Suprapubic skin (tissue), 4 donors: Measurements from ENCODE around the gene CHD2. TPM values are rescaled to one million over a fixed set of nuclear protein-coding genes. Genes with fewer than 3 reads are reported as not detected.

Experiments used
- DNase-seq, 2 donors: peaks; one replicate each; pipeline ENCODE4 v3.0.0-alpha.2; 2019; ENCODE audit warnings: low spot score in 2 of 2
- H3K27ac ChIP-seq: fragments of 200-600 bp; sonication (generic); one replicate; pipeline ENCODE4 v1.5.1; 2019
- H3K27me3 ChIP-seq: fragments of 200-600 bp; sonication (generic); one replicate; pipeline ENCODE4 v1.5.1; 2019
- H3K36me3 ChIP-seq: fragments of 200-600 bp; sonication (generic); one replicate; pipeline ENCODE4 v1.5.1; 2019
- H3K4me1 ChIP-seq: fragments of 200-600 bp; sonication (generic); one replicate; pipeline ENCODE4 v1.5.1; 2019
- H3K4me3 ChIP-seq: fragments of 200-600 bp; sonication (generic); one replicate; pipeline ENCODE4 v1.5.1; 2019; ENCODE audit warnings: mild to moderate bottlenecking
- H3K9me3 ChIP-seq: fragments of 200-600 bp; sonication (generic); one replicate; pipeline ENCODE4 v1.5.1; 2019
- EP300 ChIP-seq: sonication (generic); formaldehyde crosslinking; IDR thresholded peaks from one replicate; pipeline ENCODE4 v1.6.1; 2017; ENCODE audit warnings: antibody characterized with exemption
- POLR2A ChIP-seq, 2 donors: fragments of 450-650 bp; IDR thresholded peaks; one replicate each; pipeline ENCODE4 v1.6.1; 2017; ENCODE audit warnings: antibody characterized with exemption in 2 of 2, mild to moderate bottlenecking in 2 of 2, moderate library complexity in 2 of 2
- POLR2AphosphoS5 ChIP-seq, 3 donors: sonication (generic); formaldehyde crosslinking; IDR thresholded peaks; one replicate each; pipeline ENCODE4 v1.6.1; 2017; ENCODE audit warnings: antibody characterized with exemption in 3 of 3
- WGBS: methylation state at CpG from one replicate; pipeline ENCODE4 v1.1.5; 2018; 5-methylcytosine and 5-hydroxymethylcytosine counted together
- total RNA-seq, 4 donors: library from RNA; depleted of rRNA; stranded (reverse); fragments of >200 nt; gene quantifications; one replicate each; pipeline ENCODE4 v1.1.0, GENCODE V29; 2016
- TF ChIP-seq, protein P1 (sequence below), 2 donors: fragments of 200-600 bp in 1 of 2; fragments of 450-650 bp in 1 of 2; sonication (generic) in 1 of 2; IDR thresholded peaks; one replicate each; pipeline ENCODE4 v1.5.1; 2016 to 2019; ENCODE audit warnings: antibody characterized with exemption in 2 of 2, mild to moderate bottlenecking in 1 of 2, moderate library complexity in 1 of 2

CHD2 gene
- total RNA-seq, 4 donors from 2014 or later, result 93.3 to 319 (median 127) TPM

DNA sequence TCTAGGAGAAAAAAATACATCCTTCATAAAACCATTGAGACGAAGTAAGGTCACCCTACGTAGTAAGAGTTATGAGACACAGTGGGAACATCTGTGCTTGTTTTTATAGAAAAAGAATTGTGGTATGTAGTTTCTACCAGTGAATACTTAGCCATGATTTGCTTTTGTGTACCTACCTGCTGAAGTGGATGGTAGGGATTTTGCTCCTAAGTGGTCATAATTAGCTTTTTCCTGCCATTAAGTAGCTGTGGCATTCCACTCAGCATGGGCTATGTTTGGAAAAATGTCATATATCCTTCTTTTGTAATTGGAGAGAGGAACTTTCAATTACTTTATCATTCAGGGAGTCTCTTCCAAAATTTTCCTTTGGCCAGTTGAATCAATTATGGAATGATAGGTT is 63.7 kb downstream of the CHD2 start:
- no peaks in the 10 kb centered on the region for H3K9me3 ChIP-seq
- no peaks in the 10 kb centered on the region for H3K27me3 ChIP-seq
- H3K4me3 ChIP-seq, result no peak overlapping the region
- H3K36me3 ChIP-seq, result peaks cover 95% of the 10 kb centered on the region
- H3K27ac ChIP-seq, result no peak overlapping the region
- no peak for TF ChIP-seq EP300
- TF ChIP-seq POLR2AphosphoS5 (IDR thresholded peaks at IDR 0.05), result no peak
- no peak for TF ChIP-seq POLR2A (IDR thresholded peaks at IDR 0.05)
- TF ChIP-seq, protein P1, sequence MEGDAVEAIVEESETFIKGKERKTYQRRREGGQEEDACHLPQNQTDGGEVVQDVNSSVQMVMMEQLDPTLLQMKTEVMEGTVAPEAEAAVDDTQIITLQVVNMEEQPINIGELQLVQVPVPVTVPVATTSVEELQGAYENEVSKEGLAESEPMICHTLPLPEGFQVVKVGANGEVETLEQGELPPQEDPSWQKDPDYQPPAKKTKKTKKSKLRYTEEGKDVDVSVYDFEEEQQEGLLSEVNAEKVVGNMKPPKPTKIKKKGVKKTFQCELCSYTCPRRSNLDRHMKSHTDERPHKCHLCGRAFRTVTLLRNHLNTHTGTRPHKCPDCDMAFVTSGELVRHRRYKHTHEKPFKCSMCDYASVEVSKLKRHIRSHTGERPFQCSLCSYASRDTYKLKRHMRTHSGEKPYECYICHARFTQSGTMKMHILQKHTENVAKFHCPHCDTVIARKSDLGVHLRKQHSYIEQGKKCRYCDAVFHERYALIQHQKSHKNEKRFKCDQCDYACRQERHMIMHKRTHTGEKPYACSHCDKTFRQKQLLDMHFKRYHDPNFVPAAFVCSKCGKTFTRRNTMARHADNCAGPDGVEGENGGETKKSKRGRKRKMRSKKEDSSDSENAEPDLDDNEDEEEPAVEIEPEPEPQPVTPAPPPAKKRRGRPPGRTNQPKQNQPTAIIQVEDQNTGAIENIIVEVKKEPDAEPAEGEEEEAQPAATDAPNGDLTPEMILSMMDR (IDR thresholded peaks at IDR 0.05), result no peak
- H3K4me1 ChIP-seq, result peaks cover 4% of the 10 kb centered on the region
- DNase-seq, result no peak
- 98% methylated on average over 2 of the region's 2 CpGs for WGBS

DNA sequence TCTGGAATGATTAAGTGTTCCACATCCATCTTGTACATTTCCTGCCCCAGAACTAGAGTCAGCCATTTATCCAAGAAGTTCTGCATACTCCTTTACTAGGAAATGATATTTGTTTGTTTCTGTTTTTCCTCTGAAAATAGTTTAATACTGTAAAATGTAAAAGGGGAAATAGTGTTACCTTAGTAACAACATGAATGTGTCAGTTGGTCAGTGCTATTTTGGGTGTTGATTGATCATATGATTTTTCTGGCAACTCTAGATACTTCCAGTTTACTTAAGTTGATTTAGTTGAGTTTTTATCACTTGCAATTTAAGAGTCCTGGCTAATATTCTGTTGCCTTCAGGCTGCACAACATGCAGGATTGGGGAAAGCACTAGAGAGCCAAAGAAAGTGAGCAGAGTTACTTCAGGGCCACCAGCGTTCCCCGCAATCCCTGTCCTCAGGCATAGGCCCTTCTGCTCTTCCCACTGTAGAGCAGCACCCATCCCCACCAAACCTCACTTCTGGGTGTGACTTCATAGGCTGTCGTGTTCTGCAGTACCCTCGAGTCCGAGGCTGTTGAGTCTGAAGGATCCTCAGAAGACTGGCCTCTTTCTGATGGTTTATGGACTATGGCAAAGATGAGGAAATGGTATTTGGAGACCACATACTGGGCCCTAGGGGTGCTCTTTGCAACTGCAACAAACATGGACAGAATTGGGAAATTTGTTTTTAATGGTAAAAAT is 69.0 kb downstream of the CHD2 start:
- no peaks in the 10 kb centered on the region for H3K9me3 ChIP-seq
- no peaks in the 10 kb centered on the region for H3K27me3 ChIP-seq
- peaks cover 12% of the 10 kb centered on the region for H3K4me1 ChIP-seq
- H3K4me3 ChIP-seq, result no peak overlapping the region
- 85% methylated on average over 5 of the region's 5 CpGs for WGBS
- peaks cover 98% of the 10 kb centered on the region for H3K36me3 ChIP-seq
- TF ChIP-seq POLR2A (IDR thresholded peaks at IDR 0.05), result no peak
- TF ChIP-seq, protein P1 (IDR thresholded peaks at IDR 0.05), result peak in 1 of 2 donors; percentile 6
- no peak overlapping the region for H3K27ac ChIP-seq
- DNase-seq, result no peak

DNA sequence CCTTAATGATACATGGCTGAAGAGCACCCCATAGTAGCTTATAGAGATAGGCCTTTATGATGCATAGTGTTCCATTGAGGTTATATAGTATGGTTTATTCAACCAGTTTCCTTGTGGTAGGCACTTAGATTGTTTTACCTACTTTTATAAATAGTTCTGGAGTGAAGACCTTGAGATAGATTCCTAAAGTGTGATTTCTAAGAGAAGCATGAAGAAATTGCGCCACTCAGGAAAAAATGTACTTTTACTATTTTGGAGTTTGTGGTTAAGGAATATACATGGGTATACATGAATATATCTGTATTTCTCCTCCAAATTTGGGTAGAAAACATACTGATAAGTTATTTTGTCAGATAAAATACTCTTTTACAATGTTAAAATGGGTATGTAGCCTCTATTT is 70.5 kb downstream of the CHD2 start:
- peaks cover 12% of the 10 kb centered on the region for H3K4me1 ChIP-seq
- peaks cover 98% of the 10 kb centered on the region for H3K36me3 ChIP-seq
- no peak overlapping the region for H3K4me3 ChIP-seq
- no peaks in the 10 kb centered on the region for H3K27me3 ChIP-seq
- no peak for DNase-seq
- no peaks in the 10 kb centered on the region for H3K9me3 ChIP-seq
- 100% methylated on average over 1 of the region's 1 CpG for WGBS
- TF ChIP-seq, protein P1 (IDR thresholded peaks at IDR 0.05), result no peak
- TF ChIP-seq POLR2AphosphoS5 (IDR thresholded peaks at IDR 0.05) (no peak), POLR2A (IDR thresholded peaks at IDR 0.05) (no peak), EP300 (no peak)
- H3K27ac ChIP-seq, result no peak overlapping the region

DNA sequence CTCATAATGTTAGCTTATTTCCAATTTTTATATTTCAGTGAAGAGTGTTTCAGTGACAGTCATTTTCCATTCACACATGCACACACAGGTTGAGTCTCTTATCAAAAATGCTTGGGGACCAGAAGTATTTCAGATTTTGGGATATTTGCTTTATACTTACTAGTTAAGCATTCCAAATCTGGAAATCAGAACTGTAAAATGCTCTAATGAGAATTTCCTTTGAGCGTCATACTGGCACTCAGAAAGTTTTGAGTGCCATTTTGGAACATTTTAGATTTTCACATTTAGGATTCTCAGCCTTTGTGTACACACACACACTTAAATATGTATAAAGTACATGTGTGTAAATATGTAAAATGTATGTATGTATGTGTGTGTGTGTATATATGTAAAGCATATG is 71.0 kb downstream of the CHD2 start:
- Histone ChIP-seq H3K4me1 (peaks cover 12% of the 10 kb centered on the region), H3K4me3 (no peak overlapping the region), H3K27me3 (no peaks in the 10 kb centered on the region), H3K36me3 (peaks cover 98% of the 10 kb centered on the region), H3K27ac (no peak overlapping the region), H3K9me3 (no peaks in the 10 kb centered on the region)
- WGBS, result 98% methylated on average over 1 of the region's 1 CpG
- DNase-seq, result no peak
- TF ChIP-seq POLR2AphosphoS5 (IDR thresholded peaks at IDR 0.05) (no peak), POLR2A (IDR thresholded peaks at IDR 0.05) (no peak), EP300 (no peak)
- TF ChIP-seq, protein P1 (IDR thresholded peaks at IDR 0.05), result no peak

DNA sequence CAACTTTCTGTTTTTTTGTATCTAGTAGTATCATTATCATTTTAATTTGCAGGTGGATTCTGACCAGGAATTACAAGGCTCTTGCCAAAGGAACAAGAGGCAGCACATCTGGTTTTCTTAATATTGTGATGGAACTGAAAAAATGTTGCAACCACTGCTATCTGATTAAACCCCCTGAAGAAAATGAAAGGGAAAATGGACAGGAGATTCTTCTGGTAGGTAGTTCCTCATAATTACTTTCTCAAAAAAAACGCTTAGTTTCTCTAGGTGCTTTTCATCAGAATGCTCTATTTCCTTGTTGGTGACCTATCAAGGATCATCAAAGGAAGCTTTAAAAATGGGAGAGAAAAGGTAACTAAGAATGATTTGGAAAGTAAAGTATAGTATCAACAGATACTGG is 71.6 kb downstream of the CHD2 start:
- no peaks in the 10 kb centered on the region for H3K27me3 ChIP-seq
- no peak for DNase-seq
- peaks cover 98% of the 10 kb centered on the region for H3K36me3 ChIP-seq
- H3K9me3 ChIP-seq, result no peaks in the 10 kb centered on the region
- peaks cover 12% of the 10 kb centered on the region for H3K4me1 ChIP-seq
- TF ChIP-seq EP300 (no peak), POLR2A (IDR thresholded peaks at IDR 0.05) (no peak), POLR2AphosphoS5 (IDR thresholded peaks at IDR 0.05) (no peak)
- TF ChIP-seq, protein P1 (IDR thresholded peaks at IDR 0.05), result no peak
- no peak overlapping the region for H3K27ac ChIP-seq
- WGBS, result 71% methylated on average over 1 of the region's 1 CpG
- H3K4me3 ChIP-seq, result no peak overlapping the region
